IPS-NIHi7 (cell line): ENCODE data around the gene TAF10.

Experiments
- DNase-seq: peaks from one replicate; pipeline ENCODE4 v3.0.0; 2012; ENCODE audit warnings: mixed read lengths; ENCODE audit errors: extremely low spot score

Gene TAF10

GRCh38 chr11:6583584-6583983 lies 28.4 kb downstream of the TAF10 start:
- DNase-seq: no peak

GRCh38 chr11:6579681-6580080 lies 32.3 kb downstream of the TAF10 start:
- no peak for DNase-seq

GRCh38 chr11:6578134-6578533 lies 33.9 kb downstream of the TAF10 start:
- DNase-seq: no peak

- peak; percentile 9 for DNase-seq
These were observed 35.3 kb downstream of the TAF10 start for GRCh38 chr11:6576471-6577373.

GRCh38 chr11:6574816-6575715 lies 37.0 kb downstream of the TAF10 start:
- DNase-seq: no peak

- DNase-seq: no peak
These were observed 39.8 kb downstream of the TAF10 start for GRCh38 chr11:6572215-6572614.

GRCh38 chr11:6571434-6572008 lies 40.5 kb downstream of the TAF10 start:
- DNase-seq: peak; percentile 38

- no peak for DNase-seq
These were observed 41.2 kb downstream of the TAF10 start for GRCh38 chr11:6570691-6571427.

- DNase-seq: no peak
These were observed 42.3 kb downstream of the TAF10 start for GRCh38 chr11:6569706-6570105.

- peak; percentile 85 for DNase-seq
These were observed 43.7 kb downstream of the TAF10 start for GRCh38 chr11:6568191-6568918.

- DNase-seq: peak; percentile 3
These were observed 44.7 kb downstream of the TAF10 start for GRCh38 chr11:6567371-6567745.

- peak; percentile 6 for DNase-seq
These were observed 45.2 kb downstream of the TAF10 start for GRCh38 chr11:6566704-6567370.

- DNase-seq: peak; percentile 5
These were observed 45.9 kb downstream of the TAF10 start for GRCh38 chr11:6565988-6566703.

GRCh38 chr11:6565325-6565724 lies 46.7 kb downstream of the TAF10 start:
- DNase-seq: no peak

GRCh38 chr11:6563667-6564066 lies 48.3 kb downstream of the TAF10 start:
- DNase-seq: no peak

GRCh38 chr11:6563121-6563619 lies 48.8 kb downstream of the TAF10 start:
- DNase-seq: peak; percentile 60

- no peak for DNase-seq
These were observed 50.7 kb downstream of the TAF10 start for GRCh38 chr11:6561288-6561687.
